Osteocyte (in vitro differentiated cells): ENCODE results near the gene SATB1. TPM values are rescaled to one million over a fixed set of nuclear protein-coding genes. Genes with fewer than 3 reads are reported as not detected.

Source experiments
- DNase-seq: peaks from one replicate; pipeline ENCODE4 v3.0.0; 2021; ENCODE audit warnings: mixed read lengths; ENCODE audit not compliant: unreplicated experiment; ENCODE audit errors: extremely low spot score
- H3K27ac Mint-ChIP-seq: one replicate; pipeline ENCODE4 v1.8.0; 2021; ENCODE audit warnings: mild to moderate bottlenecking, mixed read lengths; ENCODE audit not compliant: unreplicated experiment
- H3K27me3 Mint-ChIP-seq: one replicate; pipeline ENCODE4 v1.8.0; 2021; ENCODE audit warnings: mixed read lengths; ENCODE audit not compliant: unreplicated experiment
- H3K36me3 Mint-ChIP-seq: one replicate; pipeline ENCODE4 v1.8.0; 2021; ENCODE audit warnings: mixed read lengths; ENCODE audit not compliant: unreplicated experiment
- H3K4me1 Mint-ChIP-seq: one replicate; pipeline ENCODE4 v1.8.0; 2021; ENCODE audit warnings: mixed read lengths; ENCODE audit not compliant: unreplicated experiment
- H3K4me3 Mint-ChIP-seq: one replicate; pipeline ENCODE4 v1.8.0; 2021; ENCODE audit warnings: mild to moderate bottlenecking, moderate library complexity, mixed read lengths; ENCODE audit not compliant: unreplicated experiment
- H3K9me3 Mint-ChIP-seq: one replicate; pipeline ENCODE4 v1.8.0; 2021; ENCODE audit warnings: mixed read lengths; ENCODE audit not compliant: unreplicated experiment
- total RNA-seq: library from RNA; stranded (reverse); gene quantifications from 2 replicates; pipeline ENCODE4 v1.2.1, GENCODE V29; 2021
- TF ChIP-seq, protein P1 (sequence below): fragments of 200-600 bp; sonication (generic); IDR thresholded peaks from 2 replicates; pipeline ENCODE4 v1.5.0; 2021; ENCODE audit warnings: antibody characterized with exemption, mild to moderate bottlenecking, moderate library complexity

Gene SATB1
- total RNA-seq, 1 donor from 2014 or later = 10.6 TPM

DNA sequence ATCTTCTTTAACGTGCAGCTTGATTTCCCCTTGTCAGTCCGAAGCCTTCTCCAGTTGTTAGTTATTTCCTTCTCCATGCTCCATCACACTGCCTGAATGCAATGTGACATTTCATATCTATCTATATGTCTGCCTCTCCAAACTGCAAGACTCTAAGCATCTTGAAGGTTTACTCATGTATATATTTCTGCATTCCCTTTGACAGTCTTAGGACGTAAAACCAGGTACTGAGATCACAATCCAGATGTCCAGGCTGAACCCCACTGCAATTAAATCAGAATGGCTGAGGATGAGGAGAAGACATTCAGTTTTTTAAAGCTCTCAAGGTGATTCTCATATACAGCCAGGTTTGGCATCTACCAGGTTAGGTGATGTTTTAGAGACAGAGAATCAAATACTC lies 6.1 kb upstream of the SATB1 start:
- no peaks in the 10 kb centered on the region for H3K36me3 Mint-ChIP-seq
- TF ChIP-seq, protein P1, sequence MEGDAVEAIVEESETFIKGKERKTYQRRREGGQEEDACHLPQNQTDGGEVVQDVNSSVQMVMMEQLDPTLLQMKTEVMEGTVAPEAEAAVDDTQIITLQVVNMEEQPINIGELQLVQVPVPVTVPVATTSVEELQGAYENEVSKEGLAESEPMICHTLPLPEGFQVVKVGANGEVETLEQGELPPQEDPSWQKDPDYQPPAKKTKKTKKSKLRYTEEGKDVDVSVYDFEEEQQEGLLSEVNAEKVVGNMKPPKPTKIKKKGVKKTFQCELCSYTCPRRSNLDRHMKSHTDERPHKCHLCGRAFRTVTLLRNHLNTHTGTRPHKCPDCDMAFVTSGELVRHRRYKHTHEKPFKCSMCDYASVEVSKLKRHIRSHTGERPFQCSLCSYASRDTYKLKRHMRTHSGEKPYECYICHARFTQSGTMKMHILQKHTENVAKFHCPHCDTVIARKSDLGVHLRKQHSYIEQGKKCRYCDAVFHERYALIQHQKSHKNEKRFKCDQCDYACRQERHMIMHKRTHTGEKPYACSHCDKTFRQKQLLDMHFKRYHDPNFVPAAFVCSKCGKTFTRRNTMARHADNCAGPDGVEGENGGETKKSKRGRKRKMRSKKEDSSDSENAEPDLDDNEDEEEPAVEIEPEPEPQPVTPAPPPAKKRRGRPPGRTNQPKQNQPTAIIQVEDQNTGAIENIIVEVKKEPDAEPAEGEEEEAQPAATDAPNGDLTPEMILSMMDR = no peak
- DNase-seq = no peak
- H3K4me1 Mint-ChIP-seq = no peaks in the 10 kb centered on the region
- peaks cover 81% of the 10 kb centered on the region for H3K27me3 Mint-ChIP-seq
- no peak overlapping the region for H3K27ac Mint-ChIP-seq
- H3K4me3 Mint-ChIP-seq = no peak overlapping the region
- H3K9me3 Mint-ChIP-seq = no peaks in the 10 kb centered on the region

DNA sequence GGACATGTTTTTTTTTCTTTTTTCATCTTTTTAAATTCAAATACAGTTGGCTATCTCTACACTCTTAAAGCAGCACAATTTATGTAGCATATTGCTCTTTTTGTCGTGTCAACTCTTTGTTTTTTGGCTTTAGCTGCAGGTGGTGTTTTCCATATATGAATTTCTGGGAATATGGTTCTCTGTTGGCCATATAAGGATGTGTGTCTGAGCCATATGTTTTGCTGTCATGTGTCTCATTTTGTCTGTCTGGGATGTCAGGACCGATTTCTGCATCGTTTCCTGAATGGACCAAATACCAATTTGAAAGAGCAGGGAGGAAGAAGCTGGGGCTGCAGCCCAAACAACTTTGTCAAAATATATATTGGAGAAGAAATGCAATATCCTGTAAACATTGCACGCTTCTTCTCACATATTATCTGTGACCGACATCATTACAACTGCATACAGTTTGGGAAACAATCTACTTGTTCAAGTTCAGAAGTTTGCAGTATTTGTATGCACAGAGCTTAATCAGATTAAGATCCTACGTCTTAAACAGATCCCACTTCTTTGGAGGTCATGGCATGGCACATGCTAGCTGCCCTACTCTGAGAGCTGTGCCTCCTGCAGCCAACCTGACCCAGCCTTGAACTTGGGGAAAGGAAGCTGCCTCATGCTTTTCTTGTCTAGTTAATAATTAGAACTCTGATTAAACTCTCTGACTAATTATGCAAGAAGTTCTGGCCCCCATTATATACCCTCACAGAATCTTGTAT lies 4.0 kb upstream of the SATB1 start:
- TF ChIP-seq, protein P1 = no peak
- Mint-ChIP-seq H3K36me3 (no peaks in the 10 kb centered on the region), H3K27me3 (peaks cover 68% of the 10 kb centered on the region), H3K4me1 (peaks cover 2% of the 10 kb centered on the region), H3K9me3 (no peaks in the 10 kb centered on the region), H3K27ac (no peak overlapping the region), H3K4me3 (no peak overlapping the region)
- DNase-seq = no peak

GRCh38 chr3:18428036-18428435 lies 2.9 kb upstream of the SATB1 start:
- H3K27ac Mint-ChIP-seq = no peak overlapping the region
- TF ChIP-seq, protein P1 = no peak
- DNase-seq = no peak
- peaks cover 9% of the 10 kb centered on the region for H3K4me1 Mint-ChIP-seq
- H3K4me3 Mint-ChIP-seq = no peak overlapping the region
- no peaks in the 10 kb centered on the region for H3K36me3 Mint-ChIP-seq
- peaks cover 68% of the 10 kb centered on the region for H3K27me3 Mint-ChIP-seq
- no peaks in the 10 kb centered on the region for H3K9me3 Mint-ChIP-seq

DNA sequence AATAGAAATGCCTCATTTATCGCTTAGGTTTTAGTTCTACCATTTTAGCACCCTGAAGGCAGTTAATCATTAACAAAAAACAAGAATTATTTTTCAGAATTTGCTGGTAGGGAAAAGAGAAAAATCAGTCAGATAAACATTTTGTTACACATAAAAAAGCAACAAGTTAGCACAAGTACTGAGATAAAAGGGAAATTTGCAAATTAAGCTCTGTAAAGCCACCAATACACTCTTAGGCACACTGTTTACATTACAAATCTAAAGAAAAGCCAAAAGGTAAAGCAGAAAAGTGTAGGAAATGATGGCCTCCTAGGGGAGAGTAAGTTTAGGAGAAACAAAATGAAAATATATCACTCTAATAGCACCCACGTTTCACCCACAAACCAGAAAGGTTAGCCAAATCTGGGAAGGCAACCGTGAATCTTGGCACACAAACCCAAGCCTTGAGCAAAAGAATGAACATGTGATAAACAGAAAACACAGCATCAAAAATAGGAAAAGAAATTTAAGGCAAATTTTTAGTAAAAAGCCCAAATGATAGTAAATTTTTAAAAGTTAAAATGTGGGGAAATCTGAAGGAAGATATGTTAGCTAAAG lies 1.6 kb upstream of the SATB1 start:
- Mint-ChIP-seq H3K4me3 (no peak overlapping the region), H3K27me3 (peaks cover 57% of the 10 kb centered on the region), H3K4me1 (peaks cover 12% of the 10 kb centered on the region), H3K27ac (no peak overlapping the region), H3K36me3 (no peaks in the 10 kb centered on the region), H3K9me3 (no peaks in the 10 kb centered on the region)
- TF ChIP-seq, protein P1 = no peak
- DNase-seq = no peak

- Mint-ChIP-seq H3K36me3 (peaks cover under 1% of the 10 kb centered on the region), H3K4me1 (peaks cover 12% of the 10 kb centered on the region), H3K27me3 (peaks cover 52% of the 10 kb centered on the region), H3K4me3 (peak overlapping the region; percentile 86), H3K9me3 (no peaks in the 10 kb centered on the region), H3K27ac (no peak overlapping the region)
- TF ChIP-seq, protein P1 = no peak
- DNase-seq = no peak
These were observed 610 bp upstream of the SATB1 start for GRCh38 chr3:18425641-18426257.
